GM21825 (cell line): ENCODE measurements around the gene DCBLD1.
"Not testable (repeated sequence)": the region's sequence is repeated elsewhere in the genome, so short reads cannot be mapped to it uniquely, and the experiment has no call there.

ENCODE experiments used
- ATAC-seq: cut with Tn5 transposase; IDR thresholded peaks from one replicate; pipeline ENCODE4 v1.9.1; 2021; ENCODE audit warnings: mild to moderate bottlenecking, moderate library complexity; ENCODE audit not compliant: unreplicated experiment

The DCBLD1 gene

DNA sequence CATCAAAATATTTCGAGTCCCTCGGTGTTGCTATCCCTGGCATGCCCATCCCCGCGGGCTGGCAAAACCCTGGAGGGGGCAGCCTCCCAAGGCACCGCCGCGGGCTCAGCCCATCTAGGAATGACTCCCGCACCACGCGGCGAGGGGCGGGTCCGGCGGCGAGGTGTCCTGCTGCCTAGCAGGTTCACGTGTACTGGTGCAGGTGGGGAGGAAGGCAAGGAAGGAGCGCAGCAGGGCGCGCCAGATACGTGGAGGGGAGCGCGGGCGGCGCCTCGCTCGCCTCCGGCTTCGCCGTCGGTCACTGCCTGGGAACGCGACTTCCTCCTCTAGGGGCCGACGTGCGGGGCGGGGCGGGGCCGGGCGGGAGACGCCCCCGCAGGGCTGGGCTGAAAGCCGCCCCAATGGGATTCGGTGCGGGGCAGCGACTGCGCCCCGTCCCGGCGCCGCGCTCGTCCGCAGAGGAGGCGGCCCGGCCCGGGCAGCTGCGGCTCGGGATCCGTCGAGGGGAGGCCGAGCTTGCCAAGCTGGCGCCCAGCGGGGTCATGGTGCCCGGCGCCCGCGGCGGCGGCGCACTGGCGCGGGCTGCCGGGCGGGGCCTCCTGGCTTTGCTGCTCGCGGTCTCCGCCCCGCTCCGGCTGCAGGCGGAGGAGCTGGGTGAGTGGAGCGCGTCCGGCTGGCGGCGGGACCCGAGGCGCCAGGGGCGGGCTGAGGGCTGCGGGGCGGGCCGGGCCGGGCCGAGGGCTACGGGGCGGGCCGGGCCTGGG is at the start of gene DCBLD1:
Gene DCBLD1 (plus strand): TSS at position 435 of the 764 bp plus-strand sequence. CDS start 108 bp downstream, at position 543.
- ATAC-seq = peak; percentile 76

DNA sequence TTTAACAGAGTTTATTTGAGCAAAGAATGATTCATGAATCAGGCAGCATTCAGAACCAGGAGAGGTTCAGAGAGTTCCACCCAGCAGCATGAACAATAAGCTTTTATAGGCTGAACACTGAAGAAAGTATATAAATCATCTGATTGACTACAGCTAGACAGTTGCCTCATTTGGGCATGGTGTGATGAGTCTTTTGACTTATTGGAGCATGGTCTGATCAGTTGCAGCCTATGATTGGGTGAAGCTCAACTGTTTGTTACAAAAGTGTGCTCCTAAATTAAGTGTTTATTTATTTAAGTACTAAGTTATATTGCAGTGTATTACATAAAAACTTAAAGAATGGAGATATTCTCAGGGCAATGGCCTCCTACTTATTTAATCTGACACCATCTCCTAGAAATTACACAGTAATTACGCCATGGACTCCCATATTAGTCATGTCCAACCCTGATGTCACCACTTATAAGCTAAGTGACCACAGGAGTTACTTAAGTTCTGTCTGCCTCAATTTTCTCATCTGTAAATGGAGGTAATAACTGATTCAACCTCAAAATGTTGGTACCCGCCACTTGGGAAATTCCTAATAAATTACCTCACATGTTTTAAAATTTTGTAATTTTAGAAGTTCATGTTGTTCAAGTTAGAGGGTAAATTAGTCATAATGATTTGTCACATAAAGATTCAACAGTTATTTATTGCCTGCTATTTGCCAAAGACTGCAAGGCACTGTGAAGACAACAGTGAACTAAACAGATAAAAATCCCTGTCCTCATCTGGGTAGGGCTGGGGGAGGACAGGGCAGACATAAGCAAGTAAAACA is 41.6 kb upstream of the DCBLD1 start:
- ATAC-seq = no peak

DNA sequence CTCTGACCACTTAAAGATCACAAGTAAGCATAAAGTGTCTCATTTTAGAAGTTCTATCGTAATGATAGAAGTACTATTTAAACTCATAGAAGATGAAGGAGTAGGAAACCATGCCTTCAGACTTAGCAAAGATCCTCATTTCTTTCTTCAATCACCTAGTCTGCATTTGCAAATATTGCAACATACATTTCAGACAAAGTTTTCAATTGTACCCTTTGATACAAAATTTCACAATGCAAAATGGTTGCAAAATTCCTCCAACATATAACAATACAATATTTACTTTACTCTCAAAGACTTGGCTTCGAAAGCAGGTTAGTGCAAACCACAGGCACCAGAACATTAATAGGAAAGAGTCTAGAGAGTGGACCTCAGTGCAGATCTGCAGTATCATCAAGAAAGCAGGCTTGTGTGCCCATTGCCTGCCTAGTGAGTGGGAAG is 40.6 kb upstream of the DCBLD1 start:
- ATAC-seq = no peak

DNA sequence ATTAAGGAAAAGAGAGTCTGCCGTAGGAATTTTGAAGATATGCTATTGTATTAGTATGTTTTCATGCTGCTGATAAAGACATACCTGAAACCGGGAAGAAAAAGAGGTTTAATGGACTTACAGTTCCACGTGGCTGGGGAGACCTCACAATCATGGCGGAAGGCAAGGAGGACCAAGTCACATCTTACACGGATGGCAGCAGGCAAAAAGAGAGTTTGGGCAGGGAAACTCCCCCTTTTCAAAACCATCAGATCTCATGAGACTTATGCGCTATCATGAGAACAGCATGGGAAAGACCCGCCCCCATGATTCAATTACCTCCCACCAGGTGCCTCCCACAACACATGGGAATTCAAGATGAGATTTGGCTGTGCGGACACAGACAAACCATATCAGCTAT is 40.2 kb upstream of the DCBLD1 start:
- ATAC-seq = not testable (repeated sequence)

DNA sequence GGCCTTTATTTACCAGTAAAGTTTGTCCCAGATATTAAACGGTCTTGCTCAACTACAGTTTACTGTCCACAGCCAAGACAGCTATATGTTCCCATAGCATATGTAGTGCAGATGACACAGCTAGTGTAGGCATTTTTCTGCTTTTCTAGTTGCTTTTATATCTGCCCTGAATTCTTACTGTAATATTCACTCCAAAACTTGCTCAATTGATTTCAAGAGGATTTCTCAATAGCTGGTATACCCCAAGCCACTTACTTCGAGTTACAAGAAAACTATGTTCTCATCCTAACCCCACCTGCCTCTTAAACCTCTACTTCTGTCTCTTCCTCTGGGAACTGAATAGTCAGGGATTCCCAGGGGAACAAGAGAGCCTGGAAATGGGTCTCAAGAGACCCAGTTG is 37.9 kb upstream of the DCBLD1 start:
- no peak for ATAC-seq

DNA sequence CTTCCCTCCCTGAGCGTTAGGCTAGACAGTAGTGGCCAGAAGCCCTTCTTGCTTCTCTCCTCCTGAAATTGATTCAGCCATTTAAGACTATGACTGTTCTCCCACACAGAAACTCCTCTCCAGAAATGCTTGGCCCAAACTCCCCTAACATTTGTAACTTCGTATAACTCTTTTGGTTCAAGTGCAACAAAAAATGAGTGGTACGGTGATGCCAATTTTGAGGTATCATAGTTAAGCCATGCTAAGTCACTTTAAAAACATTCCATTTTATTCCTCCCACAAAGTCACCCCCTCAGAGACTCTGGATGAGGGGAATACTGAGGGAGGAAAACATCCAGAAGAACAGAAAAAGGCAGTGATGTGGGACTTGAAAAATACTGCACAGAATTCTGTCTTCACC is 35.6 kb upstream of the DCBLD1 start:
- ATAC-seq = no peak

- no peak for ATAC-seq
These were observed 34.5 kb upstream of the DCBLD1 start for GRCh38 chr6:117448011-117448410.

DNA sequence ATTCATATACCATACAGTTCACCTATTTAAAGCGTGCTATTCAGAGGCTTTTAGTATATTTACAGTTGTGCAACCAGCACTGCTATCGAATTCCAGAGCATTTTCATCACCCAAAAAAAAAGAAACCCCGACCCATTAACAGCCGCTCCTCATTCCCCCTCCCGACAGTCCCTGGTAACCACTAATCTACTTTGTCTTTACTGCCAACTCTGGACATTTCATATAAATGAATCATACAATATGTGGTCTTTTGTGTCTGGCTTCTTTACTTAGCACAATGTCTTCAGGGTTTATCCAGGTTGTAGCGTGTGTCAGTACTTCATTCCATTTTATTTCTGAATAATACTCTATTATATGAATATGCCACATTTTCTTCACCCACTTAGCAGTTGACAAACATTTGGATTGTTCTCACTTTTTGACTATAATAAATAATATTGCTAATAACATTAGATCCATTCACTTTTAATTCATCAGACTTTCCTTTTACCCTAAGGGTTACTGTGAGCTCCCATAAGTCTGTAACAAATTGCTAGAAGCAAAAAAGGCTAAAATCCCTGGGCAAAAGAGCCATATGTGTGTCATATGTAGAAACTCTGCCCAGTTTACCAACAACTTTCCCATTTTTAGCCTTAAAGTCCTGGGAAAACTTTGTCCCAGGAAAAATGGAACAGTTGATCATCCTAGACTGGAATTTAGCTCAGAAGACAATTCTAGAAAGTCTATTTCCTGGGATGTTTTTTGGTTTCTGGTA is 33.6 kb upstream of the DCBLD1 start:
- ATAC-seq = no peak

DNA sequence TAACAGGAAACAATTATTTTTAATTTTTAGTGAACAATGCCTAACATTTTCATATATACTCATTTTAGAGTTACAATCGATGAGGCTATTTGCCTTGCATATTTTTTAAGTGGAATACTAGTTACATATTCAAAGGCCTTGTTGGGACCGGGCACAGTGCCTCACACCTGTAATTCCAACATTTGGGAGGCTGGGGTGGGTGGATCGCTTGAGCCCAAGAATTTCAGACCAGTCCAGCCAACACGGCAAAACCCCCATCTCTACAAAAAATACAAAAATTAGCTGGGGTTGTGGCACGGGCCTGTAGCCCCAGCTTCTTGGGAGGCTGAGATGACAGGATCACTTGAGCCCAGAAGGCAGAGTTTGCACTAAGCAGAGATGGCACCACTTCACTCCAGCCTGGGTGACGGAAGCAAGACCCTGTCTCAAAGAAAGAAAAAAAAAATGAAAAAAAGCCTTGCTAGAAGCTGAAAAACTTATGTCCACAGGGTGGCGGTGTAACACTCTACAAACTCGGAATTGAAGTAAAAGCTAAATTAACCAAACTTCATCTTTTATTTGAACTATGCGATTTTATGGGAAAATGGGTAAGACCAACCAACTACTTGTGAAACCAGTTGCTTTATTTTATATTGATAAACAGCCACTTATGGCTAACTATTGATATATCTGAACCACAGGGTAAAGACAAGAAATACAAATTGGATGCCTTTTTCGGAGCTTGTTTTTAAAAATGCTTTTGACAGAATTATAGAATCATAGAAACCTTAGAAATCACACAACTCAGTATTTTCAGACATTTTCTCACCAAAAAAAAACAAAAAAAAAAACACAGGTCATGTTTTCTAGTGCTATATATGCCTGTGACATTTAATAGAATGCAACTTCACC is 32.7 kb upstream of the DCBLD1 start:
- no peak for ATAC-seq

- ATAC-seq = no peak
These were observed 30.8 kb upstream of the DCBLD1 start for GRCh38 chr6:117451671-117452070.

DNA sequence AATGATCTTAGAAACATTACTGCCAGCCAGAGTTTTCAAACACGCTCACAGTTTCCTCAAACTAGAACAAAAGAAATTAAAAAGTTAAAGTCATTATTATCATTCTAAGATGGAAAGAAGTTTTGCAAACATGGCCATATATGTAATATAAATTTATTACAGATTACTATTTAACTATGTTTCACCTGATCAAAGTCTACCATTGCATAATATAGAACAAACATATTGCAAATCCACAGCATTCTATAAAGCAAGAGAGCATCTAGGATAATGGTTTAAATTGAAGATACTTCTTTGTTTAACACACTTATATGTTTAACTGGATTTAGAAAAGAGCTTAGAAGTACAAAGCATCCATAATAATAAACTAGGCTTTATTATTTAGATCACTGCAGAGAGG is 26.2 kb upstream of the DCBLD1 start:
- ATAC-seq = no peak

DNA sequence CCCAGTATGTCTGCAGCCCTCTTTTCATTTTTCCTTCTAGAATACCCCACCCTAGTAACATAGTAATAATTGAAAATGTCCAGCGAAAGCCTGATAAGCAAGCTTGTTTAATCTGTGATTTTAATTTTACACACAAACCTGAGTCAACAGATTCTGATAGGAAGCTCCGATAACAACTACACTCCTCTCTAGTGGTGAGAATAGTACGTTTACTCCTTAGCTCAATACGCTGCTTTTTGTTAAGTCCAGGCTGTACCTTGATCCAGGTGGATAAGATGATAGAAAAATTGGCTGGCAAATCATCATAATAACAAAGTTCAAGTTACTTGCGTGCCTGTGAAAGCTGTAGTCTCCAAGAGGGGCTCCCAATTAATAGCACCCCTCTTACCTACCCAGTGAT is 25.5 kb upstream of the DCBLD1 start:
- ATAC-seq = no peak

- no peak for ATAC-seq
These were observed 23.1 kb upstream of the DCBLD1 start for GRCh38 chr6:117459204-117459944.

DNA sequence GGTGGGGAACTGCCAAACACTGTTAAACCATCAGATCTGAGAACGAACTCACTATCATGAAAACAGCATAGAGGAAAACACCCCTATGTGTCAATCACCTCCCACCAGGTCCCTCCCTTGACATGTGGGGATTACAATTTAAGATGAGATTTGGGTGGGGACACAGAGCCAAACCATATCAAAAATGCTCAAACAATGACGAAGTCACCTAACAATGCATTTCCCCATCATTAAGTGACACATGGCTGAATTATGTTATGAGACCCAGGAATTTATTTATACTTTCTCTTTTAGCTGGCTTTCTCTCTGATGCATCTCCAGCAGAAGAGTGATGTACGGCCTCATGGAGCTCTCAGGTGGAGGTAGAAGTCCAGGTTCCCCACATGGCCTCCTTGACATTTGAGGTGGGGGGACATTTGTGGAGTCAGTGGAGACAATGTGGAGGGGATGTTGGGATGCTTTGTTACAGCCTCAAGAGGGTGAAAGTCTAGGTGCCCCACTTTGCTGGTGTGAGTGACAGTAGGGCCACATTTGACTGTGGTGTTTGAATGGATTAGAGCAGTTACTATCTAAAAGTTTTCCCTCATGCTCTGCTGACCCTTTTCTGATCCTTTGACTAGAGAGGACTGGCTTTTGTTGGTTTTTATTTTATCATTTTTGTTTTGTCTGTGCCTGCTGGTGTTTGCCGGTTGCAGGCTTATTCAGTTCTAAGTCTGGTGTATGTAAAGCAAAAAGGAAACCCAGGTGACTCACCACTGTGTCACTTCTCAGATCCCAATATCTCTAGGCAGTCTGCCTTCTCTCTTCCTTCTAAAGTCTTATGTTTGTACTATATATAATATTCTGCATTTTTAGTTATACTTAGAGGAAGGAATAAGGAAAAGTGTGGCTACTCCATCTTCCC is 18.5 kb upstream of the DCBLD1 start:
- ATAC-seq = peak; percentile 66

DNA sequence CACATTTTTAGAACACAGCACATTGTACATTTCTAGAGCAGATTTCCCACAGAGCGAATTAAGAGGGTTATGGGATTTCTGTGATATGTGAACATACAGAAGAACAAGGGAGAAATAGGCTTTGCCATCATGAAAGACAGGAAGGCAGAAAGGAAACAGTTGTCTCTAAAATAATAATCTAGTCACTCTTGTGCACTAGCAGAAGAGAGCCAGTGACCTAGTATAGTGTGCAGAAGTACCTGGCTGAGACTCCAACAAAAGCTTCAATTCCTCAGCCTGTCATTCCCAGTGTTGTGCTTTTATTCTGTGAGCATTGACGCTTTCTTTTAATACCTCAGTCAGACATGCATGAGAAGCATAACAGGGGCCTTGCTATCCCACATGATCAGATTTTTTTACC is 17.8 kb upstream of the DCBLD1 start:
- ATAC-seq = no peak

GRCh38 chr6:117465691-117466090 is 16.8 kb upstream of the DCBLD1 start:
- ATAC-seq = no peak

DNA sequence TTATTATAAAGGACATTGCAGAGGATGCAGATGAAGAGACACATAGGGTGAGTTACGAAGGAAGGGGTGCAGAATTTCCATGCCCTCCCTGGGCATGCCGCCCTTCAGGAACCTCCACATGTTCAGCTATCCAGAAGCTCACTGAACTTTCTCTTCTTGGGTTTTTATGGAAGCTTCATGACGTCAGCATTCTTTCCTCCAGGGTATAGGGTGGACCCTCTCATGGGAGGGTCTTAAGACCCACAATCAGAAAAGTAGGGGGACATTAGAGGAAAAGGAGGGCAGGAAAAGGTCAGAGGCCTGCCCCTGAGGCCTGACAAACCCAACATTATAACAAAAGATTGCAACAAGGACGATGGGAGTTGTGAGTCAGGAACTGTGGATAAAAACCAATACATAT is 14.6 kb upstream of the DCBLD1 start:
- no peak for ATAC-seq

GRCh38 chr6:117468527-117468926 is 13.9 kb upstream of the DCBLD1 start:
- ATAC-seq = not testable (repeated sequence)

GRCh38 chr6:117469356-117469755 is 13.1 kb upstream of the DCBLD1 start:
- no peak for ATAC-seq
